Epidermal melanocyte (primary cell): ENCODE results near the gene CDKN2D.
"Not testable (repeated sequence)": the region's sequence is repeated elsewhere in the genome, so short reads cannot be mapped to it uniquely, and the experiment has no call there.

Experiments used
- DNase-seq: peaks from one replicate; pipeline ENCODE4 v3.0.0; 2011; ENCODE audit warnings: low spot score; ENCODE audit not compliant: insufficient read length

The CDKN2D gene

DNA sequence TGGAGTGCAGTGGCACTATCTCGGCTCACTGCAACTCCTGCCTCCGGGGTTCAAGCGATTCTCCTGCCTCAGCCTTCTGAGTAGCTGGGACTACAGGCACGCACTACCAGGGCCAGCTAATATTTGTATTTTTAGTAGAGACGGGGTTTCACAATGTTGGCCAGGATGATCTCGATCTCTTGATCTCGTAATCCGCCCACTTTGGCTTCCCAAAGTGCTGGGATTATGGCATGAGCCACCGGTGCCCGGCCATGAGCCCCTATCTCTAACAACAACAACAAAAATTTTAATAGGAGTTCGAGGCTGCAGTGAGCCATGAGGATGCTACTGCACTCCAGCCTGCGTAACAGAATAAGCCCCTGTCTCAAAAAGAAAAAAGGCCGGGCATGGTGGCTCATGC is 13.3 kb upstream of the CDKN2D start:
- no peak for DNase-seq

DNA sequence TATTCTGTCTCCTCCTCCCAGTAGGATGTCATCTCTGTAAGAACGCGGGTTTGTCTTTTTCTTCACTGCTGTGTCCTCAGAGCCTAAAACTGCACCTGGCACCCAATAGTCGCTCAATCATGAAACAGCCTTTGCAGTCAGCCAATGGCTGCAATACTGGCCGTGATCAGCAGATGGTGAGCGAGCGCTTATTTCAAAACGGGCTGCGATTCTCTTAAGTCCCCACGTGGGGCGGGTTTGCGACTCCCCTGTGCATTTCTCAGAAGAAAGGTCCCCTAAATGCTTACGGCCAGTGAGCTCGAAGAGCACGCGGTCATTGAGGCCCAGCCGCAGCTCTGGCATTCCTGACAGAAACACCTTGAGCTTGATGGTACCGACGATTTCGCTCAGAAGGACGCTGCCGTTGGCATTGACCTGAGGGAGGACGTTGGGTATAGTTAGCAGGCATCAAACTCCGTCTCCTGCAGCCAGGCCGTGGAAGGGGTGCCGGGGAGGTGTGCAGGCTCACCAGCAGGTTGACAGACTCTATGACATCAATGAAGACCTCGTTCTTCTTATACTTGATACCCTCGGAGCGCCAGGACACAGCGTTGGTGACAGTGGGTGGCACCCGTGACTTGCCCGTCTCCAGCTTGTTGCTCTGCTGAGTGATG is 12.3 kb upstream of the CDKN2D start:
- peak; percentile 57 for DNase-seq

DNA sequence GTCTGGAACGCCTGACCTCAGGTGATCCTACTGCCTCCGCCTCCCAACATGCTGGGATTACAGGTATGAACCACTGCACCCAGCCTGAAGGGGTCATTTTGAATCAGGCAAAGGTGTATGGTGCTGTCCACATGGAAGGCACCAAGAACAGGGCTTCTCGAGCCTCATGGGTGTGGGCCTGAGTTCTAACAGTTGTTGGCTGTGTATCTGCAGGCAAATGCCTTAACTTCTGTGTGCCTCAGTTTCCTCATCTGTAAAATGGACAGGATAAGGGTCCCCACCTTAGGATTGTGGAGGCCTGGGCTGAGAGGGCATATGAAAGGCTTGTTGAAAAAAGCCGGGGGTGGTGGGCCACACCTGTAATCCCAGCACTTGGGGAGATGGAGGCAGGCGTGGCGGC is 9.2 kb upstream of the CDKN2D start:
- no peak for DNase-seq

DNA sequence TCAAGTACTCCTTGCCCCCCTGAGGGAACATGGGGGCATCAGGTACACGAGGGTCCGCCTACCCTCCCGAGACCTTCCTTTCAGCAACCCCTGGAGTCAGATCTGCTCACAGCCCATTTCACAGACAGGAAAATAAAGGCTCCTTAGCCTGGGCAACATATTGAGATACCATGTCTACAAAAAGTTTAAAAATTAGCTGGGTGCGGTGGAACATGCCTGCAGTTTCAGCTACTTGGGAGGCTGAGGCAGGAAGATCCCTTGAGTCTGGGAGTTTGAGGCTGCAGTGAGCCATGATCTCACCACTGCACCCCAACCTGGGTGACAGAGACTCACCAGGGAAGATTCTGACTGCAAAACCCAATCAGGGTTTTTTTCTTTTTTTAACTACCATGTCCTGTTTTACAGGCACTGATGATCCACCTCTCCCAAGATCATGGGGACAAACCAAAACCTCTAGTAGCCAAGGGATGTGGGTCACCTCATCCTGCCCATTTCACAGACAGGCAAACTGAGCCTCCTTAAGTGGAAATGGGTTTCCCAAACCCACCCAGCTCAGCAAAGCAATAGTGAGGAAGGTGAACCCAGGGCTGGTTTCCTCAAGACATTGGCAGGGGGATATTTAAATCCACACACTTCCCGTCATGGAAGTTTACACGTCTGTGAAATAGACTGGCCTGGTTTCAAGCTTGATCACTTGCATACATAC is 6.4 kb upstream of the CDKN2D start:
- DNase-seq, result no peak

DNA sequence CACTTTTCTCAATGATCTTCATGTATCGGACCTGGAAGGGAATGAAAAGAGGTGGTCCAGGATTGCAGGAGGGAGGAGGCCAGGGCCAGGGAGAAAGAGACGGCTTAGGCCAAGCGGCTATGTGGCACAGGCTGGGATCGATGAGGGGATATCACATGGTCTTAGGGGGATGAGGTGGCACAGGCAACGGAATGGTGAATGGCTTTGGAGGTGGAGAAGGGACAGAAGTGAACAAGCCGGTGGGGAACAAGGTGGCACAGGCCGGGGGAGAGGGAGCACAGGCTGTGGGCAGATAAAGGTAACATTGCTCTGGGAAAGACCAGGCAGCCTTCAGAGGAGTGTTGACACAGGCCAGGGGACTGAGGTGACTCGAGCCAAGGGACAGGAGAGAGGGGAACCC is 5.7 kb upstream of the CDKN2D start:
- DNase-seq, result no peak

DNA sequence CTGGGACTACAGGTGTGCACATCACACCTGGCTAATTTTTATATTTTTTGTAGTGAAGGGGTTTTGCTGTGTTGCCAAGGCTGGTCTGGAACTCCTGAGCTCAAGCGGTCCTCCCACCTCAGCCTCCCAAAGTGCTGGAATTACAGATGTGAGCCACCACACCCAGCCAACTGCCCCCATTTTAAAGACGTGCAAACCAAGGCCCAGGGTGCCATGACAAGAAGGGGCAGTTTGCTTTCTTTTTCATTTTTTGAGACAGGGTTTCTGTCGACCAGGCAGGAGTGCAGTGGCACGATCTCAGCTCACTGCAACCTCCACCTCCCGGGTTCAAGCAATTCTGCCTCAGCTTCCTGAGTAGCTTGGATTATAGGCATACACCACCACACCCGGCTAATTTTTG is 5.0 kb upstream of the CDKN2D start:
- not testable (repeated sequence) for DNase-seq

DNA sequence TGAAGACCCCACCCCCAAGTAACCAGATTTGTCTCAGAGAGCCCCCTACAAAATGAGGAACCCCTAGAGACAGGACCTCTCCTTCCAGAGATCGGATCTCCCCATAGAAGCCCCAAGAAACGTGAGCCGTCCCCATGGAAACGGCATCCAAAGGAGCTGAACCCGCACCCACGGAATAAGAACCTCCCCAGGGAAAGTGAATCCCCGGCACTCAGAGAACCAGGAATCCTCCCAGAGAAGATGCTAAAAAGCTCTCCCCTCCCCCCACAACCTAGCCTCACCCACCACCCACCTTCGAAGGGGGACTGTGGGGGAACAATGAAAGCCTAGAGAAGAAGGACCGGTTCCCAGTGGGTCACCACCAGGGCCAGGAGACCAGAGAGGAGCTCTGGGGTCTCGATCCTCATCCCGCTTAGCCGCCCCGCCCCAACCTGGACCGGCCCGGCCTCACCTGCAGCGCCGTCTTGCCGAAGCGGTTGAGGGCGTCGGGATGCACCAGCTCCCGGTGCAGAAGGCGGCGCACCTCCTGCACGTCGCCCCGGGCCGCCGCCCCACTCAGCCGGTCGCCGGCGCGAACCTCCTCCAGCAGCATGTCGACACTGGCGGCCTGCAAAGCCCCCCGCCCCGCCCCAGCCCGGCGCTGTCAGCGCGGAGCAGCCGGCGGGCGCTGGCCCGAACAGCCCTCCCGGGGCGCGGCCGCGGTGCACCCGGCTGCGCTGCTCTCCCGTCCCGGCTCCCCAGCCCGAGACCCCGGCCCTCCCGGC is 535 bp downstream of the CDKN2D start:
- DNase-seq, result no peak

DNA sequence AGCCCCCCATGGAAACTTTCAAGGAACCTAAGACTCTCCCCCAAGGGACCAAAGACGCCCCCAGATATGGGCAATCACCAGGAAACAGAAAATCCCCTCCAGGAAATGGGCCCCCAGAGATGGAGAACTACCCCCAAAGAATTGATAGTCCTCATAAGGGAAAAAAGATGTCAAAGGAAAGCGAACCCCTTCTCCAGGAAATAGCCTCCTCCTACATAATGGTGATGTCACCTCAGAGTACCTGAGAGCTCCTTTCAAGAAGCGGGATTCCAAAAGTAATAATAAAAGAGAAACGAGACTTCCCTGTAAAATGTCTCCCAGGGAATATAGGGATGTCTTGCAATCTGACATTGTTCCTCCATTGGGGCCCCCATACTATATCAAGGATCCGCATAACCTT is 1.1 kb downstream of the CDKN2D start:
- DNase-seq, result no peak

DNA sequence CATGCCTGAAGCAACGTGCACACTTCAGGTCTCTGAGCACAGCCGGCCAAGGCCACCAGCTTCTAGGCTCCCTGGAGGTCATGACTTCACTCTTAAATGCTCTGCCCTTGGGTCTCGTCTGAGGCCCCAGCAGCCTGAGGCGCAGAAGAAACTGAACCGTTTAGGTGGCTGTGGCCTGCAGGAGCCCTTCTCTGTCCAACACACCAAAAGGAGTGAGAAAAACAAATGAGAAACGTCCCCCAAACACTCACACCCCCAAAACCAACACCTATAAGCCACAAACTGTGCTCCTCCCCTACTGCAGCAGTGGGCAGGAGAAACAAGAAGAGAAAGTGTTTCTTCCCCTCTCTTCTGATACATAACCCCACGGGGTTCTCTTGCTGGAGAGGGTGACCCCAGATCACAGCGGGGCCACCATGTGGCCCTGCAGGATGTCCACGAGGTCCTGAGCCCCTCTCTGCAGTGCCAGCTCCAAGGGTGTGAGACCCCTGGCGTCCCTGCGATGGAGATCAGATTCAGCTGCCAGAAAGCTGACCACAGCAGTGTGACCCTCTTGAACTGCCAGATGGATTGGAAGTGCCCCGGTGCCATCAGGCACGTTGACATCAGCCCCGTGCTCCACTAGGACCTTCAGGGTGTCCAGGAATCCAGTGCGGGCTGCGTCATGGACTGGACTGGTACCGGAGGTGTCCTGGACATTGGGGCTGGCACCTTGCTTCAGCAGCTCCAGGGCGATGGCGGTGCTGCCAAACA is 1.9 kb downstream of the CDKN2D start:
- no peak for DNase-seq

DNA sequence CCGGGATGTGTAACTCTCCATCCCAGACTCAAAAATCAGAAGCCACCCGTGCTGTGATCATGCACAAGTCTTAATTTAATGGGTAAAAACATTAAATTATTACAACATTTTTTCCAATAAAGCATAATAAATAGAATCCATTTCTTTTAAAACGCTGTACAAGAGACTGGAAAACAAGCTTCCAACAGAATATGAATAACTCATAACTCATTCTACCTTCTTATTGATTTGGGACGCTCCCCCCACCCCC is 2.4 kb downstream of the CDKN2D start:
- no peak for DNase-seq

DNA sequence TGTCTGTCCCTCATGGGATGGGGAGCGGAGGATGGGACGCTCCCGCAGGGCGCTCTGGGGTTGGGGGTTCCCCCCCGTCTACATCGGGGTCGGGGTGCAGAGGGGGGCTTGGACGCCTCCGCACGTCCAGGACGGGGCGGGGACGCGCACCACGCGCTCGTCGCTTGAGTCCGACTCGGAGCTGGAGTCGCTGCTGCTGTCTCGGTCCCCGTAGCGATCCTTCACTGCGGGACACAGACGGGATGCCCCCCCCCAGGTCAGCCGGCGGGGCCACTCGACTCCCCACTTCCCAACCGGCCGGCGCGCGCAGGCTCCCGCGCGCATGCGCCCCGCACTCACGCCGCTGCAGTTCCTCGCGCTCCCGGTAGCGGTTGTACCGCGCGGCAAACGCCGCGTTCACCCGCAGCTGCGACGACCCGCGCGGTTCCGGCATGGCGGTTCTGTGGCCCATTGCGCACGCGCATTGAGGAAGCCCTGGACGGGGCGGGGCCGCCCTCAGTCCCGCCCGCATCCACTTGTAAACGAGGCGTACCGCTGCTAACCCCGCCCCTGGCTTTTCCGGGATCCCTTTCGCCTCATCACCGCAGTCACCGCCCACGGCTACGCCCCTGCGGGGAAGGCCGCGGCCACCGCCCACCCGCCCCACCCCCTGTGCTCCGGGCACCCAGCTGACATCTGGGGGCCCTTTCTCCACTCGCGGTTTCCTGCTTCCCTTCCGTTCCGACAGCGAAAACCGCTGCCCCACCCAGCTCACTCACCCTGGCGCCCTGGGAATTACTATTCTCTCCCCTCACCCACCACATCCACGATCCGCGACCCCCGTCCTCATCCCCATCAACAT is 3.0 kb downstream of the CDKN2D start, which contains the start of gene KRI1:
KRI1 (minus strand) TSS at position 444 of the 841 bp plus-strand sequence; CDS start at position 433, 11 bp downstream.
- DNase-seq, result peak; percentile 100

DNA sequence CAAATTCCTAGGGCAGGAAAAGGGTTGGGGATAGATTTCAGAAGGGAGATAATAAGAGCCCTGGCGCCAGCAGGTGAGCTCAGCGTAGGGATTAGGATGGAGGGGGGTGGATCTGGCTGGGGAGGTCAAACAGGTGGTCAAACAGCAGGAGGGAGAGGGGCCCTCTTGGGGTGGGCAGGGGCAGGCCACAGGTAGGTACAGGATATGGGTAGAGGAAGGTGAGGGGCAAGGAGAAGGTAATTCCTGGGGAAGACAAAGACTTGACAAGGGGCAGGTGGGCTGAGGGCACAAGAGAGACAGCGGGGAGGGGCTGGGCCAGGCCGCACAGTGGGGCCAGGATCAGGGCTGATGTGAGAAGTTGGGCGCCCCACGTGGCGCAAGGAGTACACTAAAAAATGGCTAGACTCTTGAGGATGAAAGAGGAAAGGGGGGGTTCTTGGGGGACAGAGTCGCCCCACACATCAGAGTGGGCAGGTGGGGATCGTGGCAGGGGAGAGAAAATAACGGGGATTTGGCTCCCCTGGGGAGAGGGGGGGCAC is 3.7 kb downstream of the CDKN2D start:
- no peak for DNase-seq

DNA sequence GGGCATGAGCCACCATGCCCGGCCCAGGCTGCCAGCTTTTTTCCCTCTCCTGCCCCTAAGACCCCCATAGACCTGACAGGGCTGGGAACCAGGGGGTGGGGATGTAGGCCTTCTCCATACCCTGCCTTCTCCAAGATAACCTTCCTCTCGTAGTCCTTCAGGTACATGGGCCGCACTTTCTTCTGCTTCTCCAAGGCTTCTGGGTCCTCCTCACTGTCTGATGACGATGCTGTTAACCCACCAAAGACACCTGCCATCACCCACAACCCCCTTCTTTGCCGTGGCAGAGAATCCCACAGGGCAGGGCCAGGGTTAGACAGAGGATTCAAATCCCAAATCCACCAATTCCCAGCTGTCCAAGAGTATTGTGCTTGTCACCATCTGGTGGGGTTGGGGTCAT is 6.2 kb downstream of the CDKN2D start:
- peak; percentile 10 for DNase-seq

DNA sequence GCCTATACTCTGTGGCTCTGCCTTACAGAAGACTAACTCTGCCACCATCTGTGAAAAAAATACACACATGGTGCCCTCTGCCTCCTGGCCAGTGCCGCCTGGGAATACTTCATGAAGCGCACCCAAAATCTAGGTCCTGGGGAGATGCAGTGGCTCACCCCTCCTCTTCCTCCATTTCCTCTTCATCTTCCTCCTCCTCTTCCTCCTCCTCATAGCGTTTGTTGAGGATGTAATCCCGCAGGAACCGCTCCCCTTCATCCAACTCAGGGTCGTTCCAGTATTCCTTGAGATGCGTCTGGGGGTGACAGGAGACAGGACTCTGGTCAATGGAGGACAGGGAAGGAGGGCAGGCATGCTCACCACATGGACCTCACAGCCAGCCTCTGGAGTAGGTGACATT is 8.6 kb downstream of the CDKN2D start:
- no peak for DNase-seq

DNA sequence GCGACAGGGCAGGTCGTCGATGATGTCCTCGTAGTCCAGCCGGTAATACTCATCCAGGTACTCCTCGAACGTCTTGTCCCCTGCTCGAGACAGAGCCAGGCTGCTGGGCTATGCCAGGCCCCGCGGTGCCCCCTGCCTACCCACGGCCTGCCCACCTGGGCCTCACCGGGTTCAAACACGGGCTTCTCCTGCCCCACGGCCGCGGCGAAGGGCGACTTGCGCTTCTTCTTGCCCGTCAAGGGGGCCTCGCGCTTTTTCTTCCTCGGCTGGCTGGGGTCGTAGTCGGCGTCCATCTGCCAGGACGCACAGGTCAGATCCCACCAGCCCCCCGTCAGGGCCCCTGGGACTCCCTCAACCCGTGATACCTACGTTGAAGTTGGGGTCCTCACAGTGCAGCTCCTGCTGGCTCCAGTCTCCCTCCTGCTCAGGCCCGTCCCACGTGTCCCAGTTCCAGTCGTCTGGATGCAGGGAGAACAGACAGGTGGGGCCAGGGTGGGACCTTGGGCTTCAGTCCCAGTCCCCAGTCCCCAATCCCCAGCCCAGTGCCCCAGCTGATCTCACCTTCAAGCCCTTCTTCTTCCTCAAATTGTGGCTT is 11.1 kb downstream of the CDKN2D start:
- peak; percentile 12 for DNase-seq

DNA sequence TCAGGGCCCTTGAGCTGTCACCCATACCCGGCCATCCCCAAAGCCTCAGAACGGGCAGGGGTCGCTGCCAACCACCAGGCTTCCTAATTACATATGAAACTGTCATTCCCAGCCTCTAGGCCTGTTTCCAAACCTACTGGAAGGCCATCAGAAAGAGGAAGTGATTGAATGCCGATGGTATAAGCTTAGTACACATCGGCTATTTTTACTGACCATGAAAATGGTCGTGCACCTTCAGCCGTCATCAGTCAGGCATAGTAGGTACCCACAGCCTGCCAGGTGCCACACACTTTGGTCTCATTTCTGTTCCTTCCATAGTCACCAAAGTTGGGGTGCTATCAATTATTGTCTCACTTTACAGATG is 13.2 kb downstream of the CDKN2D start:
- no peak for DNase-seq

DNA sequence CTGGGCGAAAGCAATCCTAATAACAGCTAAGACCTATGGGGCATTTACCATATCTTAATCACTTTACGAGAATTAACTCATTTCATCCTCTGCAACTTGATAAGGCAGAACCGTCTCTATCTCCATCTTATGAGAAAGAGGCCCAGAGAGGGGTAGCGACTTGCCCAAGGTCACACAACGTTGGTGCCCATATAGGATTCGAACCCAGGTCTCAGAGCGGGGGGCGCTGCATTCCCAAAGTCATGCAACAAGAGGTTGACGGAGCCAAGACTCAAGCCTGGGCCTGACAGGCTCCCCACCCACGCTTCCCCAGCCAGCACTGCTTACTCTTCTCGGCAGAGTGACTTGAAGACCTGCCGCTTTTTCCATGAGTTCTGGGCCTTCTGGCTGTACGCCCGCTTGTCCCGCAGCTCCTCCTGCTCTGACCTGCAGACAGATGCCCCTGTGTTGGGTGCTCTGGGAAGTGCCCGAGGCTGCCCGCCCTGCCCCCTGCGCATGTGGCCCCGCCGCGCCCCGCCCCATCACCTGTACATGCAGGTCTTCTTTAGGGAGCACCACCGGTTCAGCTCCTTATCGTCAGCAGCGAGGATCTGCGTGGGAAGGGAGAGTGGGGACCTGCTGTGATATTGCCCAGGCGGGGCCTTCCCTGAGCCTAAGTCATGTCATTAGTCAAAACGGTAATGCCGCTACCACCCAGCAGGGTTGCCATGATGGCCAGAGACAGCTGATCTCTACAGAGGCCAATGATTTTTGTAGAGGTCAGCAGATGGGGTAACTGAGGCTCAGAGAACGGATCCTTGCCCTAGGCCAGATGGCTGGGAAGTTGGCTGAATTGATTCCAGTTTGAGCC is 13.8 kb downstream of the CDKN2D start:
- peak; percentile 17 for DNase-seq

DNA sequence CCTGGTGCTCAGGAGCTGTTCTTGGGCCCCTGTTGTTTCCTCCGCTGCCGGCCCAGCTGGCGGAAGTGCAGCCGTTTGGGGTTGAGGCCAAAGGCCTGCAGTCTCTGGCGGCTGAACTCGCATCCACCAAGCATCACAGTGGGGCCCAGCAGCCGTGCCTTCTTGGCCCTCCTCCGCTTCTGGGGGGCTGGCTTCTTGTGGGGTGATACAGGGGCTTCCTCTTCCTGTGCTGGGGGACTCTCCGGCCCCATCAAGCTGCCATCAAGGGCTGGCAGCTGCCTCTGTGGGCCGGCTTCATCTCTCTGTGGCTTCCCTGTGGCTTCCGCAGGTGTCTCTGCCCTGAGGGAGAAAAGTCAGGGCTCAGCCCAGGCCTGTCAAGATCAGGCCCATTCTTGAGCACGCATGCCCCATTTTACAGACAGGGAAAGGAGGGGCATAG is 14.8 kb downstream of the CDKN2D start:
- no peak for DNase-seq

DNA sequence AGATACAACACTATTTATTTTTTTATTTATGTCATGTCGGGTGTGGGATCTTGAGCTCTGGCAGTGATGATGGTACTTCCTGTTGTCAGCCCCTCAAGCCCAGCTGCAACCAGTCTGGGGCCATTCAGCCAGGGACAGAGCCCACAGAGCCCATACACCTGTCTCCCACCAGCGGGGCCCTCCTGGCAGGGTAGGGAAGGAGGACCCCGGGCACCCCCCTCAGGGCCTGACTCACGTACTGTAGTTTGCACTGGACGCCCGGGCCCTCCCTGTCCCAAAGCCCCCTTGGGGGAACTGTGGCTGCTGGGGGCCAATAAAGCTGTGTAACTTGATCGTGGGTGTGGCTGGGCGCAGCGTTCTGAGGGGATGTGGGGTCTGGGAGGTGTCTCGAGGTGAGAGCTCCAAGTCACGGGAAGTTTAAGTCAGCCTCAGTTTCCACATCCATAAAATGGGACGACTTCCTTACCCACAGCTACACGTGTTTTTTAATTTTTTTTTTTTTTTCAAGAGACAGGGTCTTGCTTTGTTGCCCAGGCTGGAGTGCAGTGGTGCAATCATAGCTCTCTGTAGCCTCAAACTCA is 15.6 kb downstream of the CDKN2D start:
- peak; percentile 11 for DNase-seq
